H4 (cell line): ENCODE results near the gene VTA1. TPM values are rescaled to one million over a fixed set of nuclear protein-coding genes. Genes with fewer than 3 reads are reported as not detected.
A peak's percentile ranks its signal among the peaks of the same experiment; 100 is the strongest.
"Not testable (repeated sequence)": the region's sequence is repeated elsewhere in the genome, so short reads cannot be mapped to it uniquely, and the experiment has no call there.

Experiments used
- DNase-seq: peaks from one replicate; pipeline ENCODE4 v3.0.0-alpha.2; 2015; ENCODE audit warnings: low spot score
- total RNA-seq: library from RNA; depleted of rRNA; stranded (reverse); fragments of >200 nt; shearing (Covaris generic); gene quantifications from 2 replicates; pipeline ENCODE4 v1.2.3, GENCODE V29; 2014

VTA1 gene
- total RNA-seq, 1 experiment from 2014 or later = 66.7 TPM

- DNase-seq = no peak
Measured at GRCh38 chr6:142171351-142171750, 24.3 kb downstream of the VTA1 start.

GRCh38 chr6:142172758-142173157 lies 25.7 kb downstream of the VTA1 start:
- no peak for DNase-seq

GRCh38 chr6:142173980-142174379 lies 26.9 kb downstream of the VTA1 start:
- DNase-seq = no peak

GRCh38 chr6:142174703-142175102 lies 27.6 kb downstream of the VTA1 start:
- DNase-seq = no peak

- DNase-seq = no peak
Measured at GRCh38 chr6:142178129-142178528, 31.1 kb downstream of the VTA1 start.

- DNase-seq = no peak
Measured at GRCh38 chr6:142182004-142182403, 34.9 kb downstream of the VTA1 start.

GRCh38 chr6:142183351-142183750 lies 36.3 kb downstream of the VTA1 start:
- no peak for DNase-seq

GRCh38 chr6:142184307-142184706 lies 37.2 kb downstream of the VTA1 start:
- no peak for DNase-seq

GRCh38 chr6:142185641-142186040 lies 38.6 kb downstream of the VTA1 start:
- no peak for DNase-seq

GRCh38 chr6:142187209-142187608 lies 40.1 kb downstream of the VTA1 start:
- DNase-seq = no peak

GRCh38 chr6:142188341-142188740 lies 41.3 kb downstream of the VTA1 start:
- not testable (repeated sequence) for DNase-seq

GRCh38 chr6:142189057-142189456 lies 42.0 kb downstream of the VTA1 start:
- no peak for DNase-seq

- no peak for DNase-seq
Measured at GRCh38 chr6:142192343-142192742, 45.3 kb downstream of the VTA1 start.

GRCh38 chr6:142193621-142194020 lies 46.6 kb downstream of the VTA1 start:
- DNase-seq = no peak

- DNase-seq = no peak
Measured at GRCh38 chr6:142195862-142196541, 48.9 kb downstream of the VTA1 start.

- DNase-seq = no peak
Measured at GRCh38 chr6:142200846-142201628, 54.0 kb downstream of the VTA1 start.

- DNase-seq = peak; percentile 21
Measured at GRCh38 chr6:142207265-142207877, 60.3 kb downstream of the VTA1 start.

GRCh38 chr6:142210606-142211005 lies 63.5 kb downstream of the VTA1 start:
- no peak for DNase-seq

- no peak for DNase-seq
Measured at GRCh38 chr6:142213402-142213801, 66.3 kb downstream of the VTA1 start.

GRCh38 chr6:142218446-142218845 lies 71.4 kb downstream of the VTA1 start:
- no peak for DNase-seq

- no peak for DNase-seq
Measured at GRCh38 chr6:142222022-142222421, 75.0 kb downstream of the VTA1 start.

GRCh38 chr6:142223938-142224337 lies 76.9 kb downstream of the VTA1 start:
- no peak for DNase-seq

- DNase-seq = no peak
Measured at GRCh38 chr6:142225115-142225514, 78.1 kb downstream of the VTA1 start.
